Brain pericyte (primary cell): ENCODE measurements around the gene ABCA2.

Experiments used
- DNase-seq: peaks from one replicate; pipeline ENCODE4 v3.0.0-alpha.2; 2012; ENCODE audit warnings: low read depth, low spot score

Gene ABCA2

GRCh38 chr9:136964171-136964689 lies 63.8 kb downstream of the ABCA2 start:
- no peak for DNase-seq

GRCh38 chr9:136963751-136964150 lies 64.3 kb downstream of the ABCA2 start:
- DNase-seq: no peak

DNA sequence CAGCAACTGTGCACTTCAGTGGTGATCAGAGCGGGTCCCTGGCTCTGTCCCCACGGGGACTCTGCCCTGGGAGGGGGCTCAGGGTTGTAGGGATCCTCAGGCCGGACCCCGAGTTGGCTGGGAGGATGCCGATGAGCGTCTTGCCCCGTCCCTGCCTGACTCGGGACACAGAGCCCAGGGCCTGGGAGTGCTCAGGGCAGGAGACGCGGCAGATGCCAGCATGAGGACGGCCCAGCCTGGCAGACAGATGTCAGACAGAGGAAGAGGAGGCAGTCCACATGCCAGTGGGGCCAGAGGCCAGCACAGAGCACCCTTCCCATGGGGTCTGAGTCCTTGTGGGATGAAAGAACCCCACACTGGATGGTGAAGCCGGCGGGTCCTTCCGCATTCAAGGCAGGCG lies 64.7 kb downstream of the ABCA2 start:
- DNase-seq: no peak

- DNase-seq: no peak
Measured at GRCh38 chr9:136962701-136963248, 65.3 kb downstream of the ABCA2 start.

DNA sequence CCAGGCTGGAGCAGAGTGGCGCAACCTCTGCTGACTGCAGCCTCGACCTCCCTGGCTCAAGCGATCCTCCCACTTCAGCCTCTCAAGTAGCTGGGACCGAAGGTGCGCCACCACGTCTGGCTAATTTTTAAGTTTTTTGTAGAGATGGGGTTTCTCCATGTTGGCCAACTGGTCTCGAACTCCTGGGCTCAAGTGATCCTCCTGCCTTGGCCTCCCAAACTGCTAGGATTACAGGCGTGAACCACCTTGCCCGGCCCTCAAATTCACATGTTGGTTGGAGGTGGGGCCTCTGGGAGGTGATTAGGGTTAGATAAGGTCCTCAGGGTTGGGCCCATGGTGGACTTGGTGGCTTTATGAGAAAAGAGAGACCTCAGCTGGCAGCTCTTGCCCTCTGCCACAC lies 65.9 kb downstream of the ABCA2 start:
- no peak for DNase-seq

DNA sequence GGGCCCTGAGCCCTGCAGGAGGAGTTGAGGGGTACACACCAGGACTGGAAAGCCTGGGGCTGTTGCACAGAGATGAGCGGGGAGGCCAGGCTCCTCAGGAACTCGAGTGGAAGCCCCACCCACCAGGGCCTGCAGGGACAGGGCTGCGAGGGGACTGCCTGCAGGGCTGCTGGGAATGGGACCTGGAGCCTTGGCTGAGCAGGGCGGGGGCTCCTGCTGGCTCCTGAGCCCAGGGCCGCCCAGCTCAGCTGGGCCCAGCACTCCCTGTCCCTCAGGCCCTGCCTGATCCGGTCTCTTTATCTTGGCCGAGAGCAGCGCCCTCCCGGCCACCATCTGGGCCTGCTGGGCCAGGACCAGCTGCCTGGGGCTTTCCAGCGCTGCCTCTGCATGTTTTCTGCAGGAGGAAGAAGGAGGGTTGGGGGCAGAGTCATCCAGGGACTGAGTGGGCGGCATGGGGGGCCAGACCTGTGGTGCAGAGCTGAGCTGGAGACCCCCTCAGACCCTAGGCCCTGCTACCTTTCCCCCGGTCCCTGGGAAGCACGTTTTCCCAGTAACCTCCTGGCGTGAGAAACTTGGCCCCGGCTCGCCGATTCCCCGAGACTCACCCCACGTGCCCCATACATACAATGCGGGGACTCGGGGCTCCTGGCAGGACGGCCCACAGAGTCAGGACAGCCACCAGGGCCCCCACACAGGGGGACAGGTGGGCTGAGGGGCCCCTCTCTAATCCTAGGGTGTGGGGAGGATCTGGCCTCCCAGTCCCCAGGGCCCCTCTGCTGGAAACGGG lies 66.6 kb downstream of the ABCA2 start:
- no peak for DNase-seq

DNA sequence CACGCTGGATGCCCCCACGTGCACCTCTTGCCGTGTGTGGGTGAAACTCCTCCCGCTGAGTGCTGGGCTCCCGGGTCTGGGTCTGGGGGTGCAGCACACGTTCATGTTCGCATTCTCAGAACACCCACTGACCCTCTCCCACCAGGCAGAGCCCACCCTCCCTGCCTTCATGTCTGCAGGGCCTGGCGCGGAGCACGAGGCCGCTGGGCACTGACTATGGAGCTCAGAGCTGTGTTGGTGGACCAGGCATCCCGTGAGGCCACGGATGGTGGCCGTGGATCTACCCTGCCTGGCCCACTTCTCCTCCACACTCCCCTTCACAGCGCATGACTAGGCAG lies 67.1 kb downstream of the ABCA2 start:
- DNase-seq: no peak

- no peak for DNase-seq
Measured at GRCh38 chr9:136960212-136960937, 67.7 kb downstream of the ABCA2 start.

DNA sequence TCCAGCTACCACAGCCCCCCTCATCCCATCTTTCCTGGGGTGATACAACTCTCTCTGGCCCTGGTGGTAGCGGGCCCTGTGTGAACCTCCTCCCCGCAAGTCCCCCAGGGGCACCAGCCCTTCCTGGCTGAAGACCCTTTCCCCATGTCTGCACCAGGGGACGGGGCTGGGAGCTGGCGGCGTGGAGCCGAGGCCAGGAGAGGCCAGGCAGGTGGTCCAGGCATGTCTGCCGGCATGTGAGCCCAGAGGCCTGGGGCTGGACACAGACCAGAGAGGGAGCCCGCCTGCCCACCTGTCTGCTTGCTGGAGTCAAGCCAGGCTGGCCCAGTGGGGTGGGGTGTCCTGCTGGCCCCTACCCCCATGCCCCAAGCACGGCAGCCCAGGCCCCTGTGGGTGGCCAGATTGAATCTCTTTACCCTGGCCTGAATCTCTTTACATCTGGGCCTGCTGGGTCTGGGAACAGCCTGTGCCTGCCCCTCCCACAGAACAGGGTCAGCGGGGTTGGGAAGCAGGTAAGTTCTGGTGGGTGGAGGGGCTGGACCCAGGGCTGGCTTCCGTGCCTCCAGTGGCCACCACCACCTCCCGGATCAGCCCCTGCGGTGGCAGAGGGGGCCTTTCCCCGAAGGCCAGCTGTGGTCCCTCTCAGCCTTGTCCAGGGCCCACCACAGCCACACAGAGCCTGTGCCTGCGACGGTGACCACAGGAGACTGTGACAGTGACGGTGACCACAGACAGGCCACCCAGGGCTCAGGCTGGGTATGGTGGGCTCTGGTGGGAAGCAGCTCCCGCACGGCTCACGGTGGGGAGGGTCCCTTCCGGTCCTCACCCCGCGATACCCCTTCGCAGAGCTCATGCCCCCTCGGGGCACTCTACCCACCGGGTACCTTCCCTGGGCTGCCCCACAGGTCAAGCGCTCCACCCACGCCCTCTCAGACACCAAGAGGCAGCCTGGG lies 68.9 kb downstream of the ABCA2 start:
- DNase-seq: no peak

GRCh38 chr9:136958473-136958872 lies 69.6 kb downstream of the ABCA2 start:
- no peak for DNase-seq

DNA sequence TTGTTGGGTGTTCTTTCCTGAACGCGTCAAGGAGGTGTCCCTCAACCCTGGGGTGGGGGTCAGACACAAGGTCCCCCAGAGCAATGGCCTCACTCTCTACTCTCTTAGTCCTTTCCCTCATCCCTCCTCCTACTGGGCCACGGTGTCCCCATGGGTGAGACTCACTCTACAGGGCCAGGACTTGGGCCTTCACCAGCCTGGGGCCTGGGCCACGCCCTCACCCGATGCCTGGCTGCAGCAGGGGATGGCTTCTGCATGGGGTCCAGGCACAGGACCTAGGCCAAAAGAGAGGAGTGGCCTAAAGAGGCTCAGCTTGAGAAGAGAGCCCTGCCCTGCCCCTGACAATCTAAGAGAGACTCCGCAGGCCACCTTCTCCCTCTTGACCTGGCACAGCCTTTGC lies 70.1 kb downstream of the ABCA2 start:
- DNase-seq: no peak

DNA sequence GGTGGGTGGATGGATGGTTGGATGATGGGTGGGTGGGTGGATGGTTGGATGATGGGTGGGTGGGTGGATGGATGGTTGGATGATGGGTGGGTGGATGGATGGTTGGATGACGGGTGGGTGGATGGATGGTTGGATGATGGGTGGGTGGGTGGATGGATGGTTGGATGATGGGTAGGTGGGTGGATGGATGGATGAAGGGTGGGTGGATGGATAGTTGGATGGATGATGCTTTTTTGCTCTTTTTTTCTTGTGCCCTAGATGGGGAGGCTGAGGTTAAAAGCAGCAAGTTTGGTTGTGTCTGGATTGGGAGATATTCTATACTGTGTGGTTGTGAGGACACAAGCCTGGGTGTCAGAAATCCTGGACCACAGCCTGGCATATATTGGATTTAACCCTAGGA lies 70.6 kb downstream of the ABCA2 start:
- no peak for DNase-seq
